ENCODE data around the gene TRMT1.

The TRMT1 gene

DNA sequence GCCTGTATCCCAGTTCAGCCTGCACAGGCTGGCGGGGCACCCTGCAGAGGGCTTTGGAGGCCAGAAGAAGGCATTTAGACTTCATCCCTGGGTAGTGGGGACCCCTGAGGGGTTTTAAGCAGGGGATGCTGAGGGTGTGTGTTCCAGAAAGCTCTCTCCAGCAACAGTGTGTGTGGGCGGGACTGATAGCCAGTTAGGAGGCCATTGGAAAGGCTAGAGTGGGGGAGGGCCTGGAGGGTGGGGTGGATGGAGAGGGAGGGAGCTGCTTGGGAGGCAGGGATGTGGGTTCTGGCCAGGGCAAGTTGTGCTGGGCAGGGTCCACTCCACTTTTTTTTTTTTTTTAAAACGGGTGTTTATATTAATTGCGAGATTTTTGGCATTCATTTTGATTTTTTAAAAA is 42.2 kb downstream of the TRMT1 start:
- no peak overlapping the region for H3K27ac ChIP-seq
- no peak for TF ChIP-seq ZFX (IDR thresholded peaks at IDR 0.05)
- TF ChIP-seq, protein P1, sequence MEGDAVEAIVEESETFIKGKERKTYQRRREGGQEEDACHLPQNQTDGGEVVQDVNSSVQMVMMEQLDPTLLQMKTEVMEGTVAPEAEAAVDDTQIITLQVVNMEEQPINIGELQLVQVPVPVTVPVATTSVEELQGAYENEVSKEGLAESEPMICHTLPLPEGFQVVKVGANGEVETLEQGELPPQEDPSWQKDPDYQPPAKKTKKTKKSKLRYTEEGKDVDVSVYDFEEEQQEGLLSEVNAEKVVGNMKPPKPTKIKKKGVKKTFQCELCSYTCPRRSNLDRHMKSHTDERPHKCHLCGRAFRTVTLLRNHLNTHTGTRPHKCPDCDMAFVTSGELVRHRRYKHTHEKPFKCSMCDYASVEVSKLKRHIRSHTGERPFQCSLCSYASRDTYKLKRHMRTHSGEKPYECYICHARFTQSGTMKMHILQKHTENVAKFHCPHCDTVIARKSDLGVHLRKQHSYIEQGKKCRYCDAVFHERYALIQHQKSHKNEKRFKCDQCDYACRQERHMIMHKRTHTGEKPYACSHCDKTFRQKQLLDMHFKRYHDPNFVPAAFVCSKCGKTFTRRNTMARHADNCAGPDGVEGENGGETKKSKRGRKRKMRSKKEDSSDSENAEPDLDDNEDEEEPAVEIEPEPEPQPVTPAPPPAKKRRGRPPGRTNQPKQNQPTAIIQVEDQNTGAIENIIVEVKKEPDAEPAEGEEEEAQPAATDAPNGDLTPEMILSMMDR (conservative IDR thresholded peaks at IDR 0.05): no peak

DNA sequence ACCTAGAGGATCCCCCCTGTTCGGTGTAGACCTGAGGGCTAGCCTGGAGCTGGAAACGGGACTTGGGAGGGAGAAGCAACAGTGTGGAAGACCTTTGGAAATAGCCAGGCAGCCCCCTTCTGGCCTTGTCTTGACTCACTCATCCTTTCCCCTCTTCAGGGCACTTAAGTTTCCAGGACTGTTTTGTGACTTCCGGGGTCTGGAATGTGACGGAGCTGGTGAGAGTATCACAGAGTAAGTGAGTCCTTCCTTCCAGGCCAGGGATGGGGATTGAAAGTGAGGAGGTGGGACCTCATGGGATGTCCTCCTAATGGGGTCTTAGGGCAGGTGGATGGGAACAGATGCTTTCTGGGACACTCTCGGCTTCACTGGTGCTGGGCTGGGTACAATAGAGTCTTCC is 43.3 kb downstream of the TRMT1 start:
- TF ChIP-seq, protein P1 (conservative IDR thresholded peaks at IDR 0.05): no peak
- H3K27ac ChIP-seq: no peak overlapping the region

DNA sequence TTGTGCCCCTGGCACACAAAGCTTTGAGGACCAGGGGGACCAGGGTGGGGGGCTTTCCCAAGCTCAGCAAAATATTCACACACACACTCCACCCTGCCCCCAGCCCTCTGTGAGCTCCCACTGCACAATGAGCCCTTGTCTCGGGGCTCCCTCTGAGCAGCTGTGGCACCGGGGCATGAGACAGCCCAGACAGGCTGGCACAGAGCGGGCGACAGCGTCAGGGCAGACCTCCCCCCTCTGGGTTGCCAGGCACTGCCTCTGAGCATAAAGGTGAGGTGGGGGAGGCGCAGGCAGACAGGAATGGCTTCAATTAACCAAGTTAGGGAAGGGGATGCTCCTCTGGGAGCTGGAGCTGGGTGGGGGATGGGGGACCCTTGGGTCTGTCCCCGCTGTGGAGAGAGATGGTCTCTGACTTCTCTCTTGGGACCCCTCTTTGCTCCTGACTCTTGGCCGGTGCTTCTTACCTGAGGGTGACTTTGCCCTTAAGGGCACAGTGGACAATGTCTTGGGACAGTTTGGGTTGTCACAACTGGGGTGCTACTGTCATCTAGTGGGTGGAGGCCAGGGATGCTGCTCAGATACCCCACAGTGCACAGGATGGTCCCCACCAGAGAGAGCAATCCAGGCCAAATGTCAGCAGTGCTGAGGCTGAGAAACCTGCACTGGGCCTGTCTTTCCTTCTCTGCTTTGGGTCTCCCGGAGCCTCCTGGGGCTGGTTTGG is 44.2 kb downstream of the TRMT1 start:
- TF ChIP-seq ZFX (IDR thresholded peaks at IDR 0.05): no peak
- TF ChIP-seq, protein P1 (conservative IDR thresholded peaks at IDR 0.05): no peak

DNA sequence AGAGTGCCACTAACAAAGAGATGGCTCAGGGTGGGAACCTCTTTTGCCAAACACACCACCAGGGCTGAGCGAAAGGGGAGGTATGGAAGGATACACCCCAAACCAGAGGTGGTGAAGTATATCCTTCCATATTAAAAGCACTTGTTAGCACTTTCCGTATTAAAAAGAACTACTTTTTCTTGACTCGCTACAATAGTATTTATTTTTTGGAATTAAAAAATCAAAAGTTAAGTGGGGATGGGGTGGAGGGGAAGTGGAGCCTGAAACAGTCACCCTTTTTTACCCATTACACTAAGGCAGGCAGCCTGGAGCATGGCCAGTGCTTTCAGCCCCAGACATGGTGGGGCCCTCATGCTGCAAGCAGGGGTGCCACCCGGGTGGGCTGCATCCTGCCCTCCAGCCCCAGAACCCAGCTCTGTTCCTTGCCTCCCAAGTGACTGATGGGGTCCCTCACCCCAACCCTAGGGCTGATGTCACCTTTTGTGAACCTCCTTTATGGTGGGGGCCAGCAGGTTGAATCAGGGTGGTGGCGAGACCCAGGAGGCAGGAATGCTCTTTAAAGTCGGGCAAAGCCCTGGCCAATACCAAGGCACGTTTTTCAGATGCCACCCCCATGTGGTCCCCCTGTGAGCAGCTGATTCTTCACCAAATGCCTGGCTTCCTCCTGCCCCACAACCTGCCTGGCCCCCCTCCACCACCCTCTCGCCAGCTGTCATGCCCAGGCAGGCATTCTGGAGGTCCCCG is 44.9 kb downstream of the TRMT1 start:
- no peak for TF ChIP-seq ZFX (IDR thresholded peaks at IDR 0.05)
- TF ChIP-seq, protein P1 (conservative IDR thresholded peaks at IDR 0.05): no peak
- H3K27ac ChIP-seq: no peak overlapping the region

More for the DNA sequence above, 44.2 kb downstream of the TRMT1 start:
- no peak overlapping the region for H3K27ac ChIP-seq

DNA sequence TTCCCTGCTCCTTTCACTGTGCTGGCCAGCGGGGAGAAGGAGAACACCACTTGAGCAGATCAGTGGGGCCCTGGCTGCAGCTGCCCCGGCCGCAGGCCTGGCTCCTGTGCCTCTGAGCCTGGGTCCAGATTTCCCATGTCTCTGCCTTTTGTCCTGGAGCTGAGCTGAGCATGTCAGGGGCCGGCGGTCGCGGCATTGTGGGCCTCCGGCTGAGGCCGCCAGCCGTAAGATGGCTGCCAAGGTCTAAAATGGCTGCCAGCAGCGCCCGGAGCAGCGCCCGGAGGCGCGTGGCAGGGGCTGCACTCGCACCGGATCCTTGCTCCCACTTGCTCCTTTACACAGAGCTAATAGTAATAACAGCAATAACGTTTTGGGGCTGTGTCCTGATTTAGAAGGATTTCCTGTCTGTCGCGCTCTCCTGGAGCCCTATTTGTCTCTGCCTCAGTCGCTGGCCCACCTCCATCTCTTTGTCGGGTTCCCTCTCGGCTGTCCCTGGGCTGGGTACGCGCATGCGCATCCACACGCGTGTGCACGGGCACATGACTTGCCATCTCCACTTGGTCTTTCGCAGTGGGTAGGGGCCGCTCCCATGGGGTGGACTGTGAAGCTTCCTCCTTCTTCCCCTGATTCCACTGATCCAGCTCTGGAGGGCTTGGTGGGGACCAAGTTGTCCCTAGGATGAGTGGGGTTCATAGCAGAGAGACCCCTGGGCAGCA is 46.0 kb downstream of the TRMT1 start:
- TF ChIP-seq ZFX (IDR thresholded peaks at IDR 0.05): no peak
- TF ChIP-seq, protein P1 (conservative IDR thresholded peaks at IDR 0.05): no peak
- H3K27ac ChIP-seq: no peak overlapping the region

DNA sequence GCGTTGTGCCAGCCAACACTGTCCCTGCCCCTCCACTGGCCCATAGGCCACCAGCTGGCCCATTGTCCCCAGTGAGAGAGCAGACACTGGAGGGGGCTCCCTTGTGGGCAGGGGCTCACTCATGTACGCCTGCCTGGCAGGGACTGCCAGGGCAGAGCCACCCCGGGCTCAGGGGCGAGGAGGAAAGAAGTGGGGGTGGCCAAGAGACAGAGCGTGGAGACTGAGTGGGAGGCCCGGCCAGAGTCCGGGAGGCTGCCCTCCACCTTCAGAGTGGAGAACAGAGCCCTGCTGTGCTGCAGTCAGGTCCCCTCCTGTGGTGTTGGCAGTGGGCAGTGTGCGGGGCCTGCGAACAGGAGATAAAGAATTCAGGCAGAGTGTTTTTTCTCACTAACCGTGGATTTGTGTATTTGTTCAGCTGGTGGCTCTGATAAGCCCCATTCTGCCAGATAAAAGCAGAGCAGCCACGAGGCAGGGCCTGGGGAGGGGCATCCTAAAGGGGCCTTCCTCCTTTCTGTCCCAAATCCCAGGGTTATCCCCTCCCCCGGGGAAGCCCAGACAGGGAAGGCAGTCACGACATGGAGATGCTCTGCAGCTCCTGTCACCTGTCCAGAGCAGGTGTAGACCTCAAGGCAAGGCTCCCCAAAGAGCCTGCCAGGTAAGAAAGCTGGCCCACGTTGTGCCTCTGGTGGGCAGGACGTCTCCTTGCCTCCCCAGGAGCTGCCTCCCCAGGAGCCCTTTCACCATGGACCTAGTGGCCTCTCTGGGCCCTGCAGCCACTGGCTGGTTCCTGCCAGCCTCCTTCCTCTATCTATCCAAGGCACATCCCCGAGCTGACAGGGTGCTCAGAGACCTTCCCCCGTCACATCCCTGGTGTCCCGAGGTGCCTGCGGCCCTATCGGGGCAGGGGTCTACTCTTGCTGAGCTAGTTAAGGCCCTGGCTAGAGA is 46.9 kb downstream of the TRMT1 start:
- TF ChIP-seq ZFX (IDR thresholded peaks at IDR 0.05): no peak
- TF ChIP-seq, protein P1 (conservative IDR thresholded peaks at IDR 0.05): no peak
- no peak overlapping the region for H3K27ac ChIP-seq

Data from C4-2B (cell line).